ENCODE results near the gene QSOX2. TPM values are rescaled to one million over a fixed set of nuclear protein-coding genes. Genes with fewer than 3 reads are reported as not detected.

Gene QSOX2
- polyA plus RNA-seq, 5 donors, result 9.1 to 12.5 (median 11.9) TPM

Other genes with a start within 250 kb of the QSOX2 start
- 1 to 10 TPM; 3.0 to 6.9 (median 5.0) TPM for gene NACC2, start 150.5 kb downstream of the QSOX2 start, polyA plus RNA-seq (ENCODE audit: insufficient read depth in 1 of 5, insufficient read length in 5 of 5, low replicate concordance in 1 of 5)
- gene TMEM250, start 126.9 kb downstream of the QSOX2 start, polyA plus RNA-seq (ENCODE audit: insufficient read depth in 1 of 5, insufficient read length in 5 of 5, low replicate concordance in 1 of 5), result 10 to 100 TPM; 10.2 to 21.0 (median 12.6) TPM
- not detected for gene LHX3, start 40.7 kb downstream of the QSOX2 start, polyA plus RNA-seq (ENCODE audit: insufficient read depth in 1 of 5, insufficient read length in 5 of 5, low replicate concordance in 1 of 5)
- 1 to 10 TPM in 4 of 5 donors, under 1 TPM in 1; 0.65 to 2.9 (median 1.8) TPM for gene CCDC187, start 58.3 kb upstream of the QSOX2 start, polyA plus RNA-seq (ENCODE audit: insufficient read depth in 1 of 5, insufficient read length in 5 of 5, low replicate concordance in 1 of 5)
- gene GPSM1, start 81.7 kb upstream of the QSOX2 start, polyA plus RNA-seq (ENCODE audit: insufficient read depth in 1 of 5, insufficient read length in 5 of 5, low replicate concordance in 1 of 5), result 10 to 100 TPM; 35.9 to 84.2 (median 56.6) TPM
- 10 to 100 TPM in 1 of 5 donors, 1 to 10 TPM in 4; 3.6 to 13.8 (median 5.8) TPM for gene DNLZ, start 117.9 kb upstream of the QSOX2 start, polyA plus RNA-seq (ENCODE audit: insufficient read depth in 1 of 5, insufficient read length in 5 of 5, low replicate concordance in 1 of 5)
- 1 to 10 TPM in 3 of 5 donors, under 1 TPM in 2; 0.69 to 1.7 (median 1.0) TPM for gene CARD9, start 127.9 kb upstream of the QSOX2 start, polyA plus RNA-seq (ENCODE audit: insufficient read depth in 1 of 5, insufficient read length in 5 of 5, low replicate concordance in 1 of 5)
- 10 to 100 TPM in 3 of 5 donors, 1 to 10 TPM in 2; 9.7 to 12.9 (median 11.6) TPM for gene SNAPC4, start 154.4 kb upstream of the QSOX2 start, polyA plus RNA-seq (ENCODE audit: insufficient read depth in 1 of 5, insufficient read length in 5 of 5, low replicate concordance in 1 of 5)
- 10 to 100 TPM; 46.6 to 60.8 (median 52.5) TPM for gene ENTR1, start 164.8 kb upstream of the QSOX2 start, polyA plus RNA-seq (ENCODE audit: insufficient read depth in 1 of 5, insufficient read length in 5 of 5, low replicate concordance in 1 of 5)
- 10 to 100 TPM; 42.6 to 55.4 (median 50.2) TPM for gene PMPCA, start 164.8 kb upstream of the QSOX2 start, polyA plus RNA-seq (ENCODE audit: insufficient read depth in 1 of 5, insufficient read length in 5 of 5, low replicate concordance in 1 of 5)
- 10 to 100 TPM in 4 of 5 donors, 1 to 10 TPM in 1; 9.5 to 19.7 (median 14.6) TPM for gene INPP5E, start 194.0 kb upstream of the QSOX2 start, polyA plus RNA-seq (ENCODE audit: insufficient read depth in 1 of 5, insufficient read length in 5 of 5, low replicate concordance in 1 of 5)
- gene SEC16A, start 237.2 kb upstream of the QSOX2 start, polyA plus RNA-seq (ENCODE audit: insufficient read depth in 1 of 5, insufficient read length in 5 of 5, low replicate concordance in 1 of 5), result 10 to 100 TPM; 42.9 to 65.9 (median 52.9) TPM

All from right lung (tissue), 5 donors.